HG03159 (cell line): Measurements from ENCODE around the gene DELE1.

Source experiments
- ATAC-seq: cut with Tn5 transposase; IDR thresholded peaks from one replicate; pipeline ENCODE4 v1.9.1; 2021; ENCODE audit warnings: mild to moderate bottlenecking, moderate library complexity; ENCODE audit not compliant: unreplicated experiment

The DELE1 gene

DNA sequence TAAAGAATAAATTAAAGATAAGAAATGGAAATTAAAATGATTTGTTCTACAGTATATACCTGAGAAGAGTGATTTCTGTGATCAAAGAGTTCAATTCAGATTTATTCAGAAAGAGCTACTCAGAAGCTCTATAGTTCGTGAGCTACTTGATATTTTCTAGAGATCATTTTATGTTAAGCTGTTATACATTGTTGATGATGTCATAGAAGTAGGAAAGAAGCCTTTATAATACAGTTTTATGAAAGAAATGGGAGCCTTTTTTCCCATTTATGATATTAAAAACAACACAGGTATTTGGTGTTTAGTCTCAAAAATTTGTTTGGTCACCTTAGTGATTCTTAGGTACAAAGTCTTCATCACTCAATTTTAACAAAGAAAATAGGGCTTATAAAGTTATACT lies 66.0 kb downstream of the DELE1 start:
- no peak for ATAC-seq
